22Rv1 (cell line): ENCODE measurements around the gene S100B.
"Not testable (repeated sequence)": the region's sequence is repeated elsewhere in the genome, so short reads cannot be mapped to it uniquely, and the experiment has no call there.

Source experiments
- H3K27ac ChIP-seq: fragments of 450-650 bp; 2 replicates; pipeline ENCODE4 v1.5.1; 2017
- CTCF ChIP-seq: fragments of 450-650 bp; IDR thresholded peaks from 2 replicates; pipeline ENCODE4 v1.5.1; 2017; ENCODE audit warnings: mild to moderate bottlenecking
- ZFX ChIP-seq: fragments of 450-650 bp; IDR thresholded peaks from 2 replicates; pipeline ENCODE4 v1.6.1; 2017; ENCODE audit warnings: antibody characterized with exemption, borderline replicate concordance

Gene S100B

GRCh38 chr21:46635324-46636180 lies 30.7 kb upstream of the S100B start, which contains the start of gene PRMT2:
TSS of gene PRMT2 (plus strand) at chr21:46635674. CDS start at chr21:46636952, 1,278 bp downstream.
- H3K27ac ChIP-seq, result peak within 1 kb of the TSS; percentile 89
- no peak for TF ChIP-seq ZFX
- TF ChIP-seq CTCF, result no peak

- TF ChIP-seq ZFX (no peak), CTCF (peak; percentile 22)
- peak overlapping the region; percentile 89 for H3K27ac ChIP-seq
Observed at GRCh38 chr21:46634966-46635323, 30.1 kb upstream of the S100B start.

GRCh38 chr21:46634427-46634826 lies 29.5 kb upstream of the S100B start:
- H3K27ac ChIP-seq, result no peak overlapping the region
- TF ChIP-seq CTCF, result no peak
- no peak for TF ChIP-seq ZFX

- TF ChIP-seq ZFX (no peak), CTCF (no peak)
- no peak overlapping the region for H3K27ac ChIP-seq
Observed at GRCh38 chr21:46633566-46633965, 28.7 kb upstream of the S100B start.

GRCh38 chr21:46630915-46631314 lies 26.0 kb upstream of the S100B start:
- not testable (repeated sequence) for H3K27ac ChIP-seq

GRCh38 chr21:46628868-46629267 lies 24.0 kb upstream of the S100B start:
- H3K27ac ChIP-seq, result no peak overlapping the region
- TF ChIP-seq ZFX (no peak), CTCF (no peak)

GRCh38 chr21:46627726-46628125 lies 22.8 kb upstream of the S100B start:
- TF ChIP-seq ZFX, result no peak
- no peak for TF ChIP-seq CTCF
- H3K27ac ChIP-seq, result no peak overlapping the region

- H3K27ac ChIP-seq, result no peak overlapping the region
- TF ChIP-seq ZFX (no peak), CTCF (no peak)
Observed at GRCh38 chr21:46626975-46627501, 22.2 kb upstream of the S100B start.
